ENCODE results near the gene SPPL2B.
"Not testable (repeated sequence)": the region's sequence is repeated elsewhere in the genome, so short reads cannot be mapped to it uniquely, and the experiment has no call there.

Gene SPPL2B

DNA sequence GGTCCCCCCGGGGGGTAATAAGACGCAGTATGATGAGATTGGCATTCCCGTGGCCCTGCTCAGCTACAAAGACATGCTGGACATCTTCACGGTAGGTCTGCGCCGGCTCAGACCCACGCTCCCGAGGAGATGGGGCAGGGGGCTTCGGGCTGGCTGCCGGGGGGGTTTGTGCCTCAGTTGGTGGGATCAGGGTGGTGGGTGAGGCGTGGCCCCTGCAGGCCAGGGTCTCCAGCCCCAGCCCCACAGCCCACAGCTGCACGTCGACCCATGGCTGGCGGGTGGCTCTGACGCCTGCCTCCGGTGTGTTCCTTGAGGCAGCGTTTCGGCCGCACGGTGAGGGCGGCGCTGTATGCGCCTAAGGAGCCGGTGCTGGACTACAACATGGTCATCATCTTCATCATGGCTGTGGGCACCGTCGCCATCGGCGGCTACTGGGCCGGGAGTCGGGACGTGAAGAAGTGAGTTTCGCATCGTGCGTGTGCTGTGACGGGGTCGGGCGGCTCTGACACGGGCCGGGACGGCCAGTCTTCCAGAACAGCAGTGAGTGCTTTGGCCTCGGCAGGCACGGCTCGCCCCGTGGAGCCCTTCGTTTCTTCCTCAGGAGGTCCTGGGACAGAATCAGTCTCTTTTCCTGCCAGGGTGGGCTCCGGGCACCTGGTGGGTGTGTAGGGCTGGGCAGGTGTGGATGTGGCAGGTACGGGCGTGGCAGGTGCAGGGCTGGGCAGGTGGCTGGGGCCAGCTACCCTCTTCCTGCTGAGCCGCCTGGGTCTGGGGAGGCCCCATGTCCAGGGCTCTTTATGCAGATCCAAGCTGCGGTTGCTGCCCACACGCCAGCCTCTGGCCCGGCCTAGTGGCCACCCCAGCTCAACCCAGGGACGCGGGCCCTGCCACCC is 10.5 kb downstream of the SPPL2B start:
- DNase-seq = no peak

DNA sequence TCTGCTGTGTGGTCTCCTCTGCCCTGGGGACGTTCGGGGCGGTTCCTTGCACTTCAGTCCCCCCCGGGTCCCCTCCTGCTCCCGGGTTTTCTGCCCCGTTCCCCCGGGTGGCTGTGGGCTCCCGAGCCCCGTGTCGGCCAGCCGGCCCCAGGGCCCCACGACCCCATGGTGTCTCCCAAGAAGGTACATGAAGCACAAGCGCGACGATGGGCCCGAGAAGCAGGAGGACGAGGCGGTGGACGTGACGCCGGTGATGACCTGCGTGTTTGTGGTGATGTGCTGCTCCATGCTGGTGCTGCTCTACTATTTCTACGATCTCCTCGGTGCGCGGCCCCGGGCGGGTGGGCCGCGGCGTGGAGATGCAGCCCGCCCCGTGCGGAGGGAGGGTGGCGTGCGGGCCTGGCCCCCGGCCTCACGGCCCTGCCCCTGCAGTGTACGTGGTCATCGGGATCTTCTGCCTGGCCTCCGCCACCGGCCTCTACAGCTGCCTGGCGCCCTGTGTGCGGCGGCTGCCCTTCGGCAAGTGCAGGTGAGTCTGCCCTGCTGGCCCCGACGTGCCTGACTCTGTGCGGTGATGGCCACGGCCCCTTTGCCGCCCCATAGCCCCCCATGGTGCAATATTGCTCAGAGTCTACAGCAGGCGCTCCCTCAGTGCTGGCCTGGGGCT is 11.3 kb downstream of the SPPL2B start:
- DNase-seq = no peak

- no peak for DNase-seq
These were observed 12.2 kb downstream of the SPPL2B start for GRCh38 chr19:2340496-2341243.

- no peak for DNase-seq
These were observed 12.8 kb downstream of the SPPL2B start for GRCh38 chr19:2341244-2341751.

GRCh38 chr19:2341982-2342381 is 13.5 kb downstream of the SPPL2B start:
- DNase-seq = no peak

DNA sequence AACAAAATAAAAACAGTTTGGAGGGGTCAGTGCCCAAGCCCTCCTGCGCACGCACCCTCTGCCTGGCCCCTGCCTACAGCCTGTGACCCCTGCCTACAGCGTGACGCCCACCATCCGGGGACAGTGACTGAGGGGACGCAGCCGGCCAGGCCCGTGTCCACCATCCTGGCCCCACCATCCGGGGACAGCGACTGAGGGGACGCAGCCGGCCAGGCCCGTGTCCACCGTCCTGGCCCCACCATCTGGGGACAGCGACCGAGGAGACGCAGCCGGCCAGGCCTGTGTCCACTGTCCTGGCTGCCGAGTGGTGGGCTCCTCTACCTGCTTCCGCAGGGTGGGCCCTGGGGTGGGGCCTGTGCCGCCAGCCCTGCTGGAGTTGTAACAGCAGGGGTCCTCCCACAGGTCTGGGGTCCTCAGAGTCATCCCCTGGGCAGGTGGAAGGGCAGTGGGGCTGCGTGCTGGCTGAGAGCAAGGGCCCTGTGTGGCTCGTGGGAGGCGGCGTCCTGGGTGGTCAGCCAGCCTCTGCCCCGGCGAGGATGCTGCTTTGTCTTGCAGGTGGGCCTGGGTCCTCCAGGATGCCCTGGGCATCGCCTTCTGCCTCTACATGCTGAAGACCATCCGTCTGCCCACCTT is 14.3 kb downstream of the SPPL2B start:
- no peak for DNase-seq

GRCh38 chr19:2343289-2343982 is 15.0 kb downstream of the SPPL2B start:
- DNase-seq = no peak

- DNase-seq = no peak
These were observed 15.9 kb downstream of the SPPL2B start for GRCh38 chr19:2344381-2344870.

DNA sequence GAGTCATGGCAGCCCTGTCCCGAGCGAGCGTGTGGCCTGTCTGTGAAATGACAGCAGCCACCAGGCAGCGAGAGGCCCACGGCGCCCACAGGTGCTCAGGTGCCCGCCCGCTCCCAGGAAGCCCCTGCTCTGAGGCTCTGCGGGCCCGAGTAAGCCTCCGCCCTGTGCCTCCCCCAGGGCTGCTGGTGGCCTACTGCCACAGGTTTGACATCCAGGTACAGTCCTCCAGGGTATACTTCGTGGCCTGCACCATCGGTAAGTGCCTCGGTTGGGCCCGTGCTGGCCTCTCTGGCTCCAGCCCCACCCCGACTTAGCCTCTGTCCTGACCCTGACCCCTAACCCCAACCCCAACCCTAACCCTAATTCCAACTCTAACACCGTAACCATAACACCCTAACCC is 16.6 kb downstream of the SPPL2B start:
- DNase-seq = no peak

DNA sequence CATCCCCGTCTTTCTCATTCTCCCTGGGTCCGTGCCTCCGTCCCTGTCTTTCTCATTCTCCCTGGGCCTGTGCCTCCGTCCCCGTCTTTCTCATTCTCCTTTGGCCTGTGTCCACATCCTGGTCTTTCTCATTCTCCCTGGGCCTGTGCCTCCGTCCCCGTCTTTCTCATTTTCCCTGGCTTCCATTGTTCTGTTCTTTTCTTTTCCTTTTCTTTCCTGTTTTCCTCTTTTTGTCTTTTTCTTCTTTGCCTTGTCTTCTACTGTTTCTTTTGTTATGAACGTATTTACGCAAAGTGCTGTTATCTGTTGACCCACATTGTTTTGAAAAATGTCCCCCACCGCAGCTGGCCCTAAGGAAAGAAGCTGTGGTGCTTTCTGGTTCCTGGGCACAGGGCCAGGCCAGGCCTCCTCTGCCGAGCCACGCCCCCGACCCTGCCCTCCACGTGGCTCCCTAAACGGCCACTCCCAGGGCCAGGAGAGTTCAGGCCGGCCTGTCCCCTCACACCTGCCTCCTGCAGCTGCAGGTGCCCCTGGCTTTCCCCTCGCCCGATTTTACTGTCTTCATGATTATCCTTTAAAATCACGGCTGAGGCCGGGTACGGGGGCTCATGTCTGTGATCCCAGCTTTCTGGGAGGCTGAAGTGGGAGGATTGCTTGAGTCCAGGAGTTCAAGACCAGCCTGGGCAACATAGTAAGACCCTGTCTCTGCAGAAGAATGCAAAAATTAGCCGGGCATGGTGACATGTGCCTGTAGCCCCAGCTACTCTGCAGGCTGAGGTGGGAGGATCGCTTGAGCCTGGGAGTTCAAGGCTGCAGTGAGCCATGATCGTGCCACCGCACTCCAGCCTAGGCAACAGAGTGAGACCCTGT is 17.5 kb downstream of the SPPL2B start:
- no peak for DNase-seq

- not testable (repeated sequence) for DNase-seq
These were observed 21.3 kb downstream of the SPPL2B start for GRCh38 chr19:2349818-2350217.

DNA sequence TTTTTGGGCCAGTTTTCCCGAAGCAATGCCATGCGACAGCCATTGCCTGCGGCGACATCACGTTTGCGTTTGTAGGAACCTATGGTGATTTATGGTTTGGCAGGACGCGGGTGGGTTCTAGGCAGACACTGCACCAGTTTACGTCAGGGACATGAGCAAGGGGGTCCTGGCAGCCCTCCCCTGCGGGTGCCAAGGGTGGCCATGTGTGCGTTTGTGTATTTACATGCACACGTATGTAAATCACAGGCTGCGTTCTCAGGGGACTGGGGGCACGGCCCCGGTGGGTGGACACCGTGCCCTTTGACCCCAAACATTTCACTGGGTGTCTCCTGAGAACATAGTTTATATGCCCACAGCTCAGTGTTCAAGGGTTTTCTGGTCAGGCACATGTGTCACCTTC is 22.2 kb downstream of the SPPL2B start:
- no peak for DNase-seq

GRCh38 chr19:2351591-2351990 is 23.1 kb downstream of the SPPL2B start:
- no peak for DNase-seq

GRCh38 chr19:2352121-2352520 is 23.6 kb downstream of the SPPL2B start:
- DNase-seq = no peak

DNA sequence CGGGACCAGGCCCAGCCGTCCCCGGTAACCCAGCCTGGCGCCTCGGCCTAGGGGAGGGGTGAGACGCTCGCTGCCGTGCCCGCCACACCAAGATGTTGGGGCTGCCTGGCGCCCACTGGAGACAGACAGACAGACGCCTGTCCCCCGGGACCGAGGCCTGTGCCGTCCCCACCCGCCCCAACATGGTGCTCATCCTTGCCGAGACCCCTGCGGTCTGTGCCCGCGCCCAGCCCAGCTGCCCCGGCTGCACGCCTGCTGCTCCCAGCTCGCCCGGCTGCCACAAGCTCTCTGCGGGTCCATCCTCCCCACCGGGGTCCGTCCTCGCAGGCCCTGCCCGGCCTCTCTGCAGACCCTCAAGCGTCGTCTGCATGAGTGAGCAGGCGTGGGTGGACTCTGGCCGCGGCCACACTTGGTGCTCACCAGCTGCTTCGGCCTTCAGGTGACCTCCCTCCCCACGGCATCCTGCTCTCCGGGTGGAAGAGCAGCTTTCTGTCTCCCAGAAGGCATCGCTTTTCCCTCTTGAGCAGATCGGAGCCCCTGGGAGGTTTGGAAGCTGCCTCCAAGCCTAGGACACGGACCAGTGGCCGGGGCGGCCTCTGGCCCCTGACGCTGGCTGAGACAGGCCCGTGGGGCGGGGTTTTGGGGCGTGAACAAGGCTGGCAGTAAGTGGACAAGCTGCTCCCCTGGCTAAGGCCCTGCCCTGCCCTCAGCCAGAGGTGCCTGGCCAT is 24.8 kb downstream of the SPPL2B start:
- DNase-seq = no peak

- no peak for DNase-seq
These were observed 25.6 kb downstream of the SPPL2B start for GRCh38 chr19:2353887-2354592.

- DNase-seq = no peak
These were observed 26.2 kb downstream of the SPPL2B start for GRCh38 chr19:2354670-2355069.

DNA sequence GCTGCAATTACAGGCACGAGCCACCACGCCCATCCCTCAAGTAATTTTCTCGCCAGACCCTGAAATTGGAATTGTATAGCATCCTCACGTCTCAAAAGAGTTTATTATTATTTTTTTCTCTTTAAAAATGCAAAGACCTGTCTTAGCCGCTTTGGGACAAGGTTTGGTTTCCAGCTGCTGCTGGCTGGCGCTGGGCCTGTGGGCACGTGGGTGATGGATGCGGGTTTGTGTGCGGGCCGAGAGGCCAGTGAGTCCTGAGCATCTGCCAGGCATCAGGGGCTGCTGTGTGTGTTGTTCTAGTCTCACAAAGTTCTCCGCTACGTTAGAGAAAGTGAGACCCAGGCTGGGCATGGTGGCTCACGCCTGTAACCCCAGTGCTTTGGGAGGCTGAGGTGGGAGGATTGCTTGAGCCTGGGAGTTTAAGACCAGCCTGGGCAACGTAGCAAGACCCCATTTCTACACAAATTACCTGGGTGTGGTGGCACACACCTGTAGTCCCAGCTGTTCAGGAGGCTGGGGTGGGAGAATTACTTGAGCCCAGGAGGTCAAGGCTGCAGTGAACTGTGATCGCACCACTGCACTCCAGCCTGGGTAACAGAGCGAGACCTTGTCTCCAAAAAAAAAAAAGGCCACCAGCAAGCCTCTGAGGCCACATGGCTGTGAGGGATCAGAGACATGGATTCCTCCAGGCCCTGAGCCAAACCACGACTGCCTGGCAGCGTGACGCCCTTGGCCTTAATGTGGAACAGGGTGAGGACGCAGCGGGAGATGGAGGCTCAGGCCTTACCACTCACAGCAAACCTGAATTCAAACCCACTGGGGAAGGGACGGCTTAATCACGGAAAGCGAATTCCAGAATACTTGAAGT is 26.9 kb downstream of the SPPL2B start:
- DNase-seq = no peak

All from T1000 (cell line).